Progenitor cell of endocrine pancreas (in vitro differentiated cells): ENCODE results near the gene SPSB3. TPM values are rescaled to one million over a fixed set of nuclear protein-coding genes. Genes with fewer than 3 reads are reported as not detected.

Experiments used
- DNase-seq: peaks from one replicate; pipeline ENCODE4 v3.0.0; 2021; ENCODE audit warnings: low spot score; ENCODE audit not compliant: unreplicated experiment
- H3K27ac Mint-ChIP-seq: 2 replicates; pipeline ENCODE4 v1.8.0; 2021; ENCODE audit warnings: mild to moderate bottlenecking, moderate library complexity, mixed read lengths
- H3K27me3 Mint-ChIP-seq: 2 replicates; pipeline ENCODE4 v1.8.0; 2021; ENCODE audit warnings: mixed read lengths
- H3K36me3 Mint-ChIP-seq: 2 replicates; pipeline ENCODE4 v1.8.0; 2022; ENCODE audit warnings: mixed read lengths; ENCODE audit not compliant: insufficient read depth
- H3K4me1 Mint-ChIP-seq: 2 replicates; pipeline ENCODE4 v1.8.0; 2021; ENCODE audit warnings: low read depth, mixed read lengths
- H3K4me3 Mint-ChIP-seq: 2 replicates; pipeline ENCODE4 v1.8.0; 2021; ENCODE audit warnings: low read depth, mild to moderate bottlenecking, moderate library complexity, mixed read lengths
- H3K9me3 Mint-ChIP-seq: 2 replicates; pipeline ENCODE4 v1.8.0; 2021; ENCODE audit warnings: low read depth, mixed read lengths
- CTCF ChIP-seq: fragments of 200-600 bp; sonication (generic); IDR thresholded peaks from one replicate; pipeline ENCODE4 v1.5.0; 2021; ENCODE audit warnings: antibody characterized with exemption, mild to moderate bottlenecking; ENCODE audit not compliant: unreplicated experiment
- total RNA-seq: library from RNA; stranded (reverse); gene quantifications from 2 replicates; pipeline ENCODE4 v1.2.1, GENCODE V29; 2021

Gene SPSB3
- total RNA-seq, 1 donor from 2014 or later = 47.8 TPM

DNA sequence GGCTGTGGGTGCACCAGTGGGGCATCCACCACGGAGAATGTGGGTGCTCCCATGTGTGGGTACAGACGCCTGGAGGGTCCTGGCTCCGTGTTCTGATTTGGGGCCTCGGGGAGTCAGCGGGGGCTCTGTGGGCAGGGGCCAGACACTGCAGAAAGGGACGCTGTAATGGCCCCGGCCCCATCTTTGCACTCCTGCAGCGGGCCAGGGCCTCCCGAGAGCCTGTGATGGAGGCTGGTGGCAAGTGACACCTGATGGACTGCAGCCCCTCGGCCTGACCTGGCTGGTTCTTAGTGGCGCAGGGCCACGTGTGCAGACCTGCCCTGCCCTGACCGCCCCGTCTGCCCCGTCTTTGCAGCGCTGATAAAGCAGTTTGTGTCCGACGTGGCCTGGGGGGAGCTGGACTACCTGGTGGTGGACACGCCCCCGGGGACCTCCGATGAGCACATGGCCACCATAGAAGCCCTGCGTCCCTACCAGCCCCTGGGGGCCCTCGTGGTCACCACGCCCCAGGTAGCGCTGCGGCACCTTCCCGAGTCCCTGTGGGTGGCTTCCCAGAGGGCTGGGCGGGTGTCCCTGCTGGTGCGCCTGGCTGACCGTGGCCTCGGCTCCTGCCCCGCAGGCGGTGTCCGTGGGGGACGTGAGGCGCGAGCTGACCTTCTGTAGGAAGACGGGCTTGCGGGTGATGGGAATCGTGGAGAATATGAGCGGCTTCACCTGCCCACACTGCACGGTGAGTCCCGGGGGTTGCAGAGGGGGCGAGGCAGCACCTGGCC lies 5.1 kb upstream of the SPSB3 start:
- TF ChIP-seq CTCF = no peak
- Mint-ChIP-seq H3K4me3 (no peak overlapping the region), H3K9me3 (no peaks in the 10 kb centered on the region), H3K36me3 (peaks cover 4% of the 10 kb centered on the region), H3K4me1 (peaks cover 6% of the 10 kb centered on the region), H3K27ac (no peak overlapping the region), H3K27me3 (no peaks in the 10 kb centered on the region)
- no peak for DNase-seq

DNA sequence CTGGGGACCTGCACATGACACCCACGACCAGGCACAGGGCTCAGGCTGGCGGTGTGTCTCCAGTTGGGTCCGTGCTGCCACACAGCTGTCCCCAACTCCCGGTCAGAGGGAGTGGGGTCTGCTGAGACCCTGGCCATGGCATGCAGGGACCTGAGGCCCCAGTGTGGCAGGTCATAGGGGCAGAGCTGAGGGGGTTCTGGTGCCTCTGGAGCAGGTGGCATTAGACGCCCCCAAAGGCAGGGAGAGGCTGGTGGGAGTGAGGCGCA lies 4.6 kb upstream of the SPSB3 start:
- no peak for TF ChIP-seq CTCF
- H3K27me3 Mint-ChIP-seq = no peaks in the 10 kb centered on the region
- DNase-seq = no peak
- no peak overlapping the region for H3K27ac Mint-ChIP-seq
- H3K36me3 Mint-ChIP-seq = peaks cover 4% of the 10 kb centered on the region
- no peaks in the 10 kb centered on the region for H3K9me3 Mint-ChIP-seq
- no peak overlapping the region for H3K4me3 Mint-ChIP-seq
- H3K4me1 Mint-ChIP-seq = peaks cover 6% of the 10 kb centered on the region

- Mint-ChIP-seq H3K36me3 (peaks cover 4% of the 10 kb centered on the region), H3K4me3 (no peak overlapping the region), H3K27ac (no peak overlapping the region), H3K27me3 (no peaks in the 10 kb centered on the region), H3K9me3 (no peaks in the 10 kb centered on the region), H3K4me1 (peaks cover 10% of the 10 kb centered on the region)
- no peak for TF ChIP-seq CTCF
- DNase-seq = no peak
Measured at GRCh38 chr16:1786242-1787055, 4.1 kb upstream of the SPSB3 start.

- no peaks in the 10 kb centered on the region for H3K27me3 Mint-ChIP-seq
- no peak for DNase-seq
- H3K4me1 Mint-ChIP-seq = peaks cover 14% of the 10 kb centered on the region
- TF ChIP-seq CTCF = no peak
- H3K4me3 Mint-ChIP-seq = no peak overlapping the region
- H3K27ac Mint-ChIP-seq = no peak overlapping the region
- H3K9me3 Mint-ChIP-seq = no peaks in the 10 kb centered on the region
- H3K36me3 Mint-ChIP-seq = peaks cover 4% of the 10 kb centered on the region
Measured at GRCh38 chr16:1785846-1786170, 3.4 kb upstream of the SPSB3 start.

- TF ChIP-seq CTCF = no peak
Measured at GRCh38 chr16:1784977-1785845, 2.8 kb upstream of the SPSB3 start.

More at GRCh38 chr16:1784977-1785845, 2.8 kb upstream of the SPSB3 start:
- Mint-ChIP-seq H3K4me1 (peaks cover 14% of the 10 kb centered on the region), H3K9me3 (no peaks in the 10 kb centered on the region), H3K36me3 (peaks cover 4% of the 10 kb centered on the region), H3K27ac (peak overlapping the region; percentile 24), H3K4me3 (peak overlapping the region; percentile 59), H3K27me3 (no peaks in the 10 kb centered on the region)
- no peak for DNase-seq
